ENCODE data around the gene COX7B2. TPM values are rescaled to one million over a fixed set of nuclear protein-coding genes. Genes with fewer than 3 reads are reported as not detected.

COX7B2 gene
- total RNA-seq, 2 donors from 2014 or later, result 5.8 TPM; not detected in 1

DNA sequence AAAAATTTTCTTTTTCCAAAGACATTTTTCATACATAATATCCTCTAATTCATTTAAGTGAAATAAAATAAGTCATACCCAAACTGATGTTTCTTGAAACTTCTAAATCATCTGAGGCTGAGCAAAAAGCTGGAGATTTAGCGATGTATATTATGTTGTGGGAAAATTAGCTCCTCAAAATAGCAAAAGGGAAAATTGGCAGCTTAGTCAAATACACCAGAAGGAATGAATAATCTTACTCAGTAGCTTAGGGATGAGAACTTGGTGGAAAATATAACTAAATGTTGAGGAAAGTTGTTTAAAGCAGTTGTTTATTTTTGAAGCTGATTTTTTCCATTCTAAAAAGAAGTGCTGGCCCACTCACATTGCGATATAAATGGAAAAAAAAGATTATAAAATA is 43.4 kb upstream of the COX7B2 start:
- Histone ChIP-seq H3K9me3 (no peaks in the 10 kb centered on the region), H3K4me1 (replicated peaks) (no peaks in the 10 kb centered on the region), H3K36me3 (no peaks in the 10 kb centered on the region), H3K27me3 (replicated peaks; ENCODE audit: insufficient read depth) (no peaks in the 10 kb centered on the region), H3K27ac (no peak overlapping the region), H3K4me3 (no peak overlapping the region)
- intact Hi-C loops (cut with DNase I), result no loop called here
- WGBS, result 82% methylated on average over 2 of the region's 2 CpGs
- DNase-seq (ENCODE audit: low spot score), result no peak
- TF ChIP-seq, protein P1, sequence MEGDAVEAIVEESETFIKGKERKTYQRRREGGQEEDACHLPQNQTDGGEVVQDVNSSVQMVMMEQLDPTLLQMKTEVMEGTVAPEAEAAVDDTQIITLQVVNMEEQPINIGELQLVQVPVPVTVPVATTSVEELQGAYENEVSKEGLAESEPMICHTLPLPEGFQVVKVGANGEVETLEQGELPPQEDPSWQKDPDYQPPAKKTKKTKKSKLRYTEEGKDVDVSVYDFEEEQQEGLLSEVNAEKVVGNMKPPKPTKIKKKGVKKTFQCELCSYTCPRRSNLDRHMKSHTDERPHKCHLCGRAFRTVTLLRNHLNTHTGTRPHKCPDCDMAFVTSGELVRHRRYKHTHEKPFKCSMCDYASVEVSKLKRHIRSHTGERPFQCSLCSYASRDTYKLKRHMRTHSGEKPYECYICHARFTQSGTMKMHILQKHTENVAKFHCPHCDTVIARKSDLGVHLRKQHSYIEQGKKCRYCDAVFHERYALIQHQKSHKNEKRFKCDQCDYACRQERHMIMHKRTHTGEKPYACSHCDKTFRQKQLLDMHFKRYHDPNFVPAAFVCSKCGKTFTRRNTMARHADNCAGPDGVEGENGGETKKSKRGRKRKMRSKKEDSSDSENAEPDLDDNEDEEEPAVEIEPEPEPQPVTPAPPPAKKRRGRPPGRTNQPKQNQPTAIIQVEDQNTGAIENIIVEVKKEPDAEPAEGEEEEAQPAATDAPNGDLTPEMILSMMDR (IDR thresholded peaks at IDR 0.05), result no peak
- TF ChIP-seq POLR2A (IDR thresholded peaks at IDR 0.05) (no peak), POLR2AphosphoS5 (IDR thresholded peaks at IDR 0.05) (no peak)

DNA sequence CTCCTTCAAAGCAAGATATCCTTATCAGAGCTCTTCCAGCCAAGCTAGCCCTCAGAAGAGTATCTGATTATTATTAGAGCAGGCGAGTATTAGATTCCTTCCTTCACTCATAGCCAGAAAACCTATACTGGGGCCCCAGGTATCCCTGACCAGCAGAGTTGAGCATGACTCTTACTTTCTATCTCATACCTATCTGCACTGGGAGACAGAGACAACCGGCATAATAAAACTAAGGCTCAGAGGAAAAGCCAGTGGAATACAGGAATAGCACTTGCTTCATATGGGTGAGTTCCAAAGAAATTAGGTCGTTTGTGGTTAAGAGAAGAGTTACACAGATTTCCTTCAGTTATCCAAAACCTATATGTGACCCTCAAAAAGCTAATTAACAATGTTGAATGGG is 41.8 kb upstream of the COX7B2 start:
- no peaks in the 10 kb centered on the region for H3K36me3 ChIP-seq
- DNase-seq (ENCODE audit: low spot score), result no peak
- no peaks in the 10 kb centered on the region for H3K9me3 ChIP-seq
- no peak overlapping the region for H3K27ac ChIP-seq
- H3K4me3 ChIP-seq, result no peak overlapping the region
- no peaks in the 10 kb centered on the region for H3K4me1 ChIP-seq (replicated peaks)
- H3K27me3 ChIP-seq (replicated peaks; ENCODE audit: insufficient read depth), result no peaks in the 10 kb centered on the region
- 81% methylated on average over 3 of the region's 3 CpGs for WGBS
- intact Hi-C loops (cut with DNase I), result no loop called here
- TF ChIP-seq POLR2AphosphoS5 (IDR thresholded peaks at IDR 0.05) (no peak), POLR2A (IDR thresholded peaks at IDR 0.05) (no peak)
- TF ChIP-seq, protein P1 (IDR thresholded peaks at IDR 0.05), result no peak

DNA sequence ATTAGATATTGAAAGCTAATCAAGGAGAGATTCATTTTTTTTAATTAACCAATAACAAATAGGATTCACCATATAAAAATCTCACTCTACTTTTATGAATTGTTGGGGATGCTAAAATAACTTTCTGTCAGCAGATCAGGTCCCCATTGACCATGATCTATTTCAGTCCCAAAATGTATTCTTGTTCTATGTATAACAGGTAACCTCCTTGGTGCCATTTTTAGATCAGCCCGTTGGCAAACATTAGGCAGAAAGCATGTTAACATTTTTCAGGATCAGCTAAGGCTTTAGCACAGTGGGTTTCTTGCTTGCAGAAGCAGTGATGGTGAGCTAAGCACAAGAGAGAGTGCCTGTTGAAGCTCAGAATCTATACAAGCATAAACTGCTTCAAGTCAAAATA is 40.8 kb upstream of the COX7B2 start:
- no peak for DNase-seq (ENCODE audit: low spot score)
- no peak overlapping the region for H3K4me3 ChIP-seq

DNA sequence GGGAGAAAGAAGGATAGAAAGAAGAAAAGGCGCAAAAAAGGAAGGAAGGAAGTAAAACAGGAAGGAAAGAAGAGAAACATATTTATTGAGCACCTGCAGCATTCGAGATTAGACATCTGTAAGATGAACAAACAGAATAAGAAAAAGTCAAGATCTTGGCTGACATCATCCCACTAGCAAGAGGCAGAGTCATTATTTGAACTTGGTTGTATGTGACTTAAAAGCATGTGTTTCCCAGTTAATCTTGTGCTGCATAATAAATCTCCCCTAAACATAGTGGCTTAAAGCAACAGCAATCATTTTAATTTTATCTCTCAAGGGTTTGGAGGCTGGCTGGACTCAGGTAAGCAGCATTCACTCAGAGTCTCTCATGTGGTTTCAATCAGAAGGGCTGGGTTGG is 38.5 kb upstream of the COX7B2 start:
- Histone ChIP-seq H3K27ac (no peak overlapping the region), H3K4me1 (replicated peaks) (no peaks in the 10 kb centered on the region), H3K9me3 (no peaks in the 10 kb centered on the region), H3K36me3 (no peaks in the 10 kb centered on the region), H3K4me3 (no peak overlapping the region), H3K27me3 (replicated peaks; ENCODE audit: insufficient read depth) (no peaks in the 10 kb centered on the region)
- TF ChIP-seq, protein P1 (IDR thresholded peaks at IDR 0.05), result no peak
- TF ChIP-seq POLR2AphosphoS5 (IDR thresholded peaks at IDR 0.05) (no peak), POLR2A (IDR thresholded peaks at IDR 0.05) (no peak)
- DNase-seq (ENCODE audit: low spot score), result no peak
- 46% methylated on average over 2 of the region's 2 CpGs for WGBS
- intact Hi-C loops (cut with DNase I), result no loop called here

More for the DNA sequence above, 40.8 kb upstream of the COX7B2 start:
- H3K36me3 ChIP-seq, result no peaks in the 10 kb centered on the region
- no peaks in the 10 kb centered on the region for H3K4me1 ChIP-seq (replicated peaks)
- WGBS, result 73% methylated on average over 1 of the region's 1 CpG
- H3K9me3 ChIP-seq, result no peaks in the 10 kb centered on the region
- no peaks in the 10 kb centered on the region for H3K27me3 ChIP-seq (replicated peaks; ENCODE audit: insufficient read depth)
- intact Hi-C loops (cut with DNase I), result no loop called here
- H3K27ac ChIP-seq, result no peak overlapping the region
- TF ChIP-seq POLR2A (IDR thresholded peaks at IDR 0.05) (no peak), POLR2AphosphoS5 (IDR thresholded peaks at IDR 0.05) (no peak)
- TF ChIP-seq, protein P1 (IDR thresholded peaks at IDR 0.05), result no peak

DNA sequence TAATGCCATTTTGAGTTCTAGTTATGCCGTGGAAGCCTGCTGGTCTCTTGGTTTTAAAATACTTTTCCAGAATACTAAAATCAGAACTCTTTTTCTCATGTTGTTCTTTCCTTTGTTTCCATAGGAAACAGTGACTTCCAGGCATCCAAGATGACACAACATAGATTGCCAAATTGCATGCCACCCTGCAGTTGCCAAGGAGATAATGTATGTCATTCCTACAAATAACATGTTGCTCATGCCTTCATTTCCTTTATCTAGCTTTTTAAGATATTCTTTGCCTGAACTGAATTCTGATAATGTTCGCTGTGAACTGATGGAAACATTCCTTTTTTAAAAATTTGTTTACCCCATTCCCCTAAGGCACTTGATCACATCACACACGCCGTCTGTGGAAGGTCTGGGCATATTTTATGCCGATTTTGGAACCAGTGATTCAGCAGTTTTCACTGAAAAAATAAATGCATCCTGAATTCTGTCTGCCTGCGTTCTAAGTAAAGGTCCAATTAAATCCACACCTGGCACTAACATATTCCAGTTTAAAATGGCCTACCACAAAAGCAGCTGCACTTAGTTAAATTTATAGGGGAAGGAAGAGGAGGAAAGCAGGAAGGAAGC is 38.0 kb upstream of the COX7B2 start:
- H3K4me1 ChIP-seq (replicated peaks), result no peaks in the 10 kb centered on the region
- no peaks in the 10 kb centered on the region for H3K27me3 ChIP-seq (replicated peaks; ENCODE audit: insufficient read depth)
- DNase-seq (ENCODE audit: low spot score), result no peak
- no peaks in the 10 kb centered on the region for H3K36me3 ChIP-seq
- no peak overlapping the region for H3K4me3 ChIP-seq
- H3K9me3 ChIP-seq, result no peaks in the 10 kb centered on the region
- 67% methylated on average over 6 of the region's 6 CpGs for WGBS
- intact Hi-C loops (cut with DNase I), result no loop called here
- TF ChIP-seq POLR2A (IDR thresholded peaks at IDR 0.05), result no peak
- no peak for TF ChIP-seq POLR2AphosphoS5 (IDR thresholded peaks at IDR 0.05)
- TF ChIP-seq, protein P1 (IDR thresholded peaks at IDR 0.05), result no peak
- H3K27ac ChIP-seq, result no peak overlapping the region
